Thyroid gland (tissue), 4 donors: ENCODE measurements around the gene TSHZ2.

Source experiments
- CTCF ChIP-seq, 6 experiments: fragments of 200-600 bp in 3 of 6; fragments of 450-650 bp in 3 of 6; sonication (generic) in 3 of 6; IDR thresholded peaks; one replicate each; pipeline ENCODE4 v1.5.1; 2016 to 2019; ENCODE audit warnings: antibody characterized with exemption in 6 of 6, mild to moderate bottlenecking in 2 of 6, inconsistent platforms in 1 of 6, moderate library complexity in 1 of 6
- POLR2A ChIP-seq, 2 donors: fragments of 450-650 bp; IDR thresholded peaks; one replicate each; pipeline ENCODE4 v1.6.1; 2017; ENCODE audit warnings: antibody characterized with exemption in 2 of 2, mild to moderate bottlenecking in 2 of 2, moderate library complexity in 1 of 2

GRCh38 chr20:53466279-53466678 is 494.1 kb downstream of the TSHZ2 start:
- no peak for TF ChIP-seq POLR2A (IDR thresholded peaks at IDR 0.05)
- TF ChIP-seq CTCF (IDR thresholded peaks at IDR 0.05) = no peak
